Choroid plexus epithelial cell (primary cell): ENCODE results near the gene SPOCK3.

Experiments
- DNase-seq: peaks from one replicate; pipeline ENCODE4 v3.0.0-alpha.2; 2010; ENCODE audit warnings: low read depth
- H3K4me3 ChIP-seq: 2 replicates; pipeline ENCODE4 v1.5.1; 2011; ENCODE audit warnings: low read depth, mild to moderate bottlenecking, control low read depth, low read length, moderate library complexity
- CTCF ChIP-seq: conservative IDR thresholded peaks from 2 replicates; pipeline ENCODE4 v1.5.1; 2011; ENCODE audit warnings: low read depth, mild to moderate bottlenecking, control low read depth, inconsistent platforms, low read length, moderate library complexity

SPOCK3 gene

GRCh38 chr4:167109859-167110258 lies 124.4 kb downstream of the SPOCK3 start:
- DNase-seq = no peak
- H3K4me3 ChIP-seq = no peak overlapping the region
- TF ChIP-seq CTCF = no peak

GRCh38 chr4:167105857-167106256 lies 128.4 kb downstream of the SPOCK3 start:
- H3K4me3 ChIP-seq = no peak overlapping the region
- TF ChIP-seq CTCF = no peak
- no peak for DNase-seq

GRCh38 chr4:167102475-167102874 lies 131.8 kb downstream of the SPOCK3 start:
- TF ChIP-seq CTCF = no peak
- H3K4me3 ChIP-seq = no peak overlapping the region
- no peak for DNase-seq

- TF ChIP-seq CTCF = no peak
- DNase-seq = no peak
- H3K4me3 ChIP-seq = no peak overlapping the region
These were observed 133.3 kb downstream of the SPOCK3 start for GRCh38 chr4:167101035-167101434.

GRCh38 chr4:167100120-167100519 lies 134.2 kb downstream of the SPOCK3 start:
- TF ChIP-seq CTCF = no peak
- H3K4me3 ChIP-seq = no peak overlapping the region
- peak; percentile 28 for DNase-seq

GRCh38 chr4:167088115-167088514 lies 146.2 kb downstream of the SPOCK3 start:
- H3K4me3 ChIP-seq = no peak overlapping the region
- no peak for TF ChIP-seq CTCF
- no peak for DNase-seq

- no peak for TF ChIP-seq CTCF
- DNase-seq = no peak
- no peak overlapping the region for H3K4me3 ChIP-seq
These were observed 150.0 kb downstream of the SPOCK3 start for GRCh38 chr4:167084321-167084720.
